HepG2 (cell line): ENCODE data around the gene GRID1. TPM values are rescaled to one million over a fixed set of nuclear protein-coding genes. Genes with fewer than 3 reads are reported as not detected.

Experiments used
- ATAC-seq: fragments of 200-7000 bp; cut with Tn5 transposase; 3 replicates; pipeline ENCODE4 v1.9.1; 2020; ENCODE audit warnings: mild to moderate bottlenecking, moderate library complexity
- BruUV-seq: library from RNA; stranded (reverse); fragments of 400-500 nt; replicated peaks from 2 replicates; lab custom pipeline; 2021; lab: Mats Ljungman, UMichigan
- CTCF ChIA-PET: fragments of 300-600 bp; formaldehyde crosslinking; extraction: SDS; loops from one replicate; lab custom pipeline; 2021; ENCODE audit warnings: low total read pairs, inconsistent platforms, low intra/inter-chr PET ratio; lab: Yijun Ruan, JAX
- POLR2A ChIA-PET: fragments of 350-600 bp; sonication (Branson Sonifier 250); formaldehyde crosslinking; loops from one replicate; lab custom pipeline; 2020; ENCODE audit warnings: antibody characterized with exemption, inconsistent platforms; lab: Yijun Ruan, JAX
- DNase-seq: peaks from one replicate; pipeline ENCODE4 v3.0.0-alpha.2; 2015; ENCODE audit warnings: low spot score
- FAIRE-seq: peaks from 3 replicates; lab custom pipeline; 2011; peaks lifted over from hg19 to GRCh38; lab: Jason Lieb, UNC
- H2AFZ ChIP-seq: one replicate; pipeline ENCODE4 v1.6.1; 2011; ENCODE audit warnings: low read length, inconsistent platforms
- H3K27ac ChIP-seq: fragments of 300-600 bp; 3 replicates; pipeline ENCODE4 v1.8.0; 2011; ENCODE audit warnings: mixed run types, mild to moderate bottlenecking, mixed read lengths, low read length, inconsistent platforms; ENCODE audit not compliant: insufficient read depth; ENCODE audit errors: extremely low read length
- H3K27me3 ChIP-seq, 2 experiments: fragments of 200-600 bp in 1 of 2; 2 replicates in 1 of 2; 3 replicates in 1 of 2; pipeline versions ENCODE4 v1.6.0 to v1.8.0; 2011; ENCODE audit warnings: low read length in 2 of 2, mild to moderate bottlenecking in 2 of 2, moderate library complexity in 2 of 2, inconsistent platforms in 1 of 2; ENCODE audit not compliant: insufficient read depth in 2 of 2, control insufficient read depth in 1 of 2
- H3K36me3 ChIP-seq, 2 experiments: fragments of 200-600 bp in 1 of 2; replicated peaks in 1 of 2; 2 replicates in 1 of 2; 3 replicates in 1 of 2; pipeline versions ENCODE4 v1.5.1 to v1.8.0; 2011; ENCODE audit warnings: low read length in 2 of 2, inconsistent platforms in 1 of 2; ENCODE audit not compliant: insufficient read depth in 2 of 2, control insufficient read depth in 1 of 2
- H3K4me1 ChIP-seq: 2 replicates; pipeline ENCODE4 v1.5.1; 2012; ENCODE audit warnings: low read length, inconsistent platforms; ENCODE audit not compliant: insufficient read depth
- H3K4me2 ChIP-seq: 2 replicates; pipeline ENCODE4 v1.6.0; 2011; ENCODE audit warnings: low read depth, low read length, inconsistent platforms
- H3K4me3 ChIP-seq, 3 experiments: fragments of 200-600 bp in 1 of 3; sonication (generic), shearing (Covaris generic) in 1 of 3; replicated peaks in 1 of 3; 2 replicates each; pipeline ENCODE4 v1.5.1; 2011 to 2016; ENCODE audit warnings: low read length in 3 of 3, inconsistent platforms in 2 of 3, low read depth in 2 of 3, mild to moderate bottlenecking in 2 of 3, control low read depth in 1 of 3, mixed read lengths in 1 of 3; ENCODE audit not compliant: insufficient read depth in 1 of 3
- H3K79me2 ChIP-seq: one replicate; pipeline ENCODE4 v1.6.1; 2011; ENCODE audit warnings: low read length, inconsistent platforms; ENCODE audit not compliant: insufficient read depth
- H3K9ac ChIP-seq: 2 replicates; pipeline ENCODE4 v1.6.0; 2011; ENCODE audit warnings: mild to moderate bottlenecking, low read depth, low read length, inconsistent platforms; ENCODE audit not compliant: insufficient read depth
- H3K9me3 ChIP-seq: 2 replicates; pipeline ENCODE4 v1.5.1; 2012; ENCODE audit warnings: mild to moderate bottlenecking, low read length
- H4K20me1 ChIP-seq: 2 replicates; pipeline ENCODE4 v1.6.0; 2011; ENCODE audit warnings: inconsistent platforms, mild to moderate bottlenecking, low read length, moderate library complexity; ENCODE audit not compliant: insufficient read depth
- ATRX ChIP-seq: sonication (generic); formaldehyde crosslinking; IDR thresholded peaks from 2 replicates; pipeline ENCODE4 v1.4.0; 2020; ENCODE audit warnings: missing genetic modification reagents, borderline replicate concordance
- DBP ChIP-seq: sonication (generic); formaldehyde crosslinking; IDR thresholded peaks from 2 replicates; pipeline ENCODE4 v1.4.0; 2020; ENCODE audit warnings: missing genetic modification reagents; ENCODE audit errors: not compliant biosample characterization
- EZH2 ChIP-seq: conservative IDR thresholded peaks from 2 replicates; pipeline ENCODE4 v1.6.1; 2012; ENCODE audit warnings: mild to moderate bottlenecking, low read depth, low read length, moderate library complexity
- GATAD2A ChIP-seq: IDR thresholded peaks from 2 replicates; pipeline ENCODE4 v1.6.1; 2016
- GTF3A ChIP-seq: sonication (generic); formaldehyde crosslinking; conservative IDR thresholded peaks from 2 replicates; pipeline ENCODE4 v1.4.0; 2020; ENCODE audit warnings: mild to moderate bottlenecking, missing genetic modification reagents
- HDAC6 ChIP-seq: fragments of 200-600 bp; sonication (generic); IDR thresholded peaks from 2 replicates; pipeline ENCODE4 v1.7.0; 2017; ENCODE audit warnings: mild to moderate bottlenecking, antibody characterized with exemption, low read length, low read depth
- HOXA3 ChIP-seq: sonication (generic); formaldehyde crosslinking; IDR thresholded peaks from 2 replicates; pipeline ENCODE4 v1.5.0; 2020; ENCODE audit warnings: missing genetic modification reagents
- PAXIP1 ChIP-seq: sonication (generic); formaldehyde crosslinking; conservative IDR thresholded peaks from 2 replicates; pipeline ENCODE4 v1.4.0; 2020; ENCODE audit warnings: mild to moderate bottlenecking, missing genetic modification reagents, moderate library complexity
- POLR2AphosphoS2 ChIP-seq: IDR thresholded peaks from 2 replicates; pipeline ENCODE4 v1.6.1; 2011; ENCODE audit warnings: low read depth, low read length, improper control_type of control experiment
- SETDB1 ChIP-seq: sonication (generic); formaldehyde crosslinking; IDR thresholded peaks from 2 replicates; pipeline ENCODE4 v1.5.1; 2020; ENCODE audit warnings: missing genetic modification reagents, mild to moderate bottlenecking, borderline replicate concordance
- ZNF335 ChIP-seq: sonication (generic); formaldehyde crosslinking; IDR thresholded peaks from 2 replicates; pipeline ENCODE4 v1.4.0; 2020; ENCODE audit warnings: missing genetic modification reagents
- ZNF383 ChIP-seq: sonication (generic); formaldehyde crosslinking; IDR thresholded peaks from 2 replicates; pipeline ENCODE4 v1.4.0; 2020; ENCODE audit warnings: missing genetic modification reagents, mild to moderate bottlenecking, borderline replicate concordance
- ZNF468 ChIP-seq: sonication (generic); formaldehyde crosslinking; IDR thresholded peaks from 2 replicates; pipeline ENCODE4 v1.8.0; 2022; ENCODE audit warnings: mild to moderate bottlenecking, moderate library complexity, missing genetic modification reagents
- ZNF577 ChIP-seq: sonication (generic); formaldehyde crosslinking; IDR thresholded peaks from 2 replicates; pipeline ENCODE4 v1.4.0; 2020; ENCODE audit warnings: mild to moderate bottlenecking, low read depth, missing genetic modification reagents, borderline replicate concordance
- ZSCAN30 ChIP-seq: sonication (generic); formaldehyde crosslinking; IDR thresholded peaks from 2 replicates; pipeline ENCODE4 v1.5.0; 2020; ENCODE audit warnings: mild to moderate bottlenecking, missing genetic modification reagents
- WGBS: methylation state at CpG from one replicate; pipeline ENCODE4 v1.1.6; 2017; ENCODE audit warnings: low lambda C conversion rate; 5-methylcytosine and 5-hydroxymethylcytosine counted together
- in situ Hi-C: cut with HindIII; loops from 2 replicates; pipeline ENCODE4 v1.10.0; 2017; ENCODE audit warnings: low pct_unique_long_range_greater_than_20kb; ENCODE audit not compliant: extremely low pct_ligation_motif_present
- intact Hi-C: fragments of 100-400 bp; cut with micrococcal nuclease; formaldehyde crosslinking; loops from one replicate; pipeline ENCODE4 v1.10.0; 2022; ENCODE audit not compliant: unreplicated experiment
- polyA plus RNA-seq, 8 experiments: library from polyadenylated mRNA; depleted of rRNA in 3 of 8; stranded (reverse) in 7 of 8; unstranded in 1 of 8; fragments of >200 nt; fragmentation: Illumina TruSeq in 4 of 8; extraction: Trizol in 4 of 8; gene quantifications; 2 replicates each; pipeline versions ENCODE4 v1.2.1 to v1.2.3, GENCODE V29; 2011 to 2016; ENCODE audit warnings: low read depth in 4 of 8, missing spikeins in 1 of 8, mixed read lengths in 1 of 8; ENCODE audit not compliant: insufficient read depth in 1 of 8
- total RNA-seq, 5 experiments: library from RNA; depleted of rRNA; stranded (reverse); fragments of >200 nt; fragmentation: Illumina TruSeq; extraction: Trizol; gene quantifications; 2 replicates each; pipeline ENCODE4 v1.2.3, GENCODE V29; 2016; ENCODE audit warnings: low read depth in 1 of 5

Gene GRID1
- total and polyA plus RNA-seq, 2 of the 13 experiments (the other 11 are each of a cell fraction or from before 2014, with no cell fraction given) = 0.05 TPM; not detected in 1

DNA sequence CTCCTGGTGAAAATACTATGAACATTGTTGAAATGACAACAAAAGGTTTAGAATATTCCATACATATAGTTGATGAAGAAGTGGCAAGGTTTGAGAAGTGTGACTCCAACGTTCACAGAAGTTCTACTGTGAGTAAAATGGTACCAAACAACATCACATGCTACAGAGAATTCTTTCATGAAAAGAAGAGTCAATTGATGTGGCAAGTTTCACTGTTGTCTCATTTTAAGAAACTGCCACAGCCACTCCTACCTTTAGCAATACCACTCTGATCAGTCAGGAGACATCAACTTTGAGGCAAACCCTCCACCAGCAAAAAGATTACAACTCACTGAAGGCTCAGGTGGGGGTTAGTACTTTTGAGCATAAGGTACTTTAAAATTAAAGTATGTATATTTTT is 693.3 kb downstream of the GRID1 start:
- Histone ChIP-seq H3K27me3 (peaks cover 0 to 1% of the 10 kb centered on the region in 2 experiments; a peak in 1 of 5 replicates), H3K36me3 (no peaks in the 10 kb centered on the region), H3K9ac (no peak overlapping the region), H3K4me2 (no peak overlapping the region), H3K27ac (no peak overlapping the region), H3K4me3 (no peak overlapping the region), H3K79me2 (no peaks in the 10 kb centered on the region), H3K9me3 (no peaks in the 10 kb centered on the region), H2AFZ (no peak overlapping the region), H4K20me1 (no peaks in the 10 kb centered on the region), H3K4me1 (no peaks in the 10 kb centered on the region)
- ChIA-PET POLR2A (no interaction called here), CTCF (no interaction called here)
- no peak for DNase-seq
- FAIRE-seq = no peak
- no peak for ATAC-seq
- no TSS peak for BruUV-seq
- no peak for TF ChIP-seq GATAD2A
- no peak for TF ChIP-seq ZSCAN30 (CRISPR knock-in tag)
- TF ChIP-seq ZNF383 (CRISPR knock-in tag) = no peak
- no peak for TF ChIP-seq GTF3A
- TF ChIP-seq DBP (CRISPR knock-in tag) = no peak
- no peak for TF ChIP-seq SETDB1 (CRISPR knock-in tag)
- no peak for TF ChIP-seq ZNF577 (CRISPR knock-in tag)
- TF ChIP-seq ATRX (CRISPR knock-in tag) = no peak
- TF ChIP-seq ZNF335 = no peak
- no peak for TF ChIP-seq EZH2
- no peak for TF ChIP-seq ZNF468
- TF ChIP-seq HDAC6 = no peak
- TF ChIP-seq HOXA3 = no peak
- no peak for TF ChIP-seq PAXIP1 (CRISPR knock-in tag)
- TF ChIP-seq POLR2AphosphoS2 = no peak
- intact Hi-C loops = no loop called here
- WGBS = 0% methylated on average over 1 of the region's 1 CpG
- in situ Hi-C loops = no loop called here
